HG03558 (cell line): ENCODE data around the gene PTPRD.
"Not testable (repeated sequence)": the region's sequence is repeated elsewhere in the genome, so short reads cannot be mapped to it uniquely, and the experiment has no call there.

Experiments
- ATAC-seq: cut with Tn5 transposase; IDR thresholded peaks from one replicate; pipeline ENCODE4 v1.9.1; 2021; ENCODE audit warnings: moderate number of reproducible peaks; ENCODE audit not compliant: unreplicated experiment; ENCODE audit errors: extremely low read depth

Gene PTPRD

DNA sequence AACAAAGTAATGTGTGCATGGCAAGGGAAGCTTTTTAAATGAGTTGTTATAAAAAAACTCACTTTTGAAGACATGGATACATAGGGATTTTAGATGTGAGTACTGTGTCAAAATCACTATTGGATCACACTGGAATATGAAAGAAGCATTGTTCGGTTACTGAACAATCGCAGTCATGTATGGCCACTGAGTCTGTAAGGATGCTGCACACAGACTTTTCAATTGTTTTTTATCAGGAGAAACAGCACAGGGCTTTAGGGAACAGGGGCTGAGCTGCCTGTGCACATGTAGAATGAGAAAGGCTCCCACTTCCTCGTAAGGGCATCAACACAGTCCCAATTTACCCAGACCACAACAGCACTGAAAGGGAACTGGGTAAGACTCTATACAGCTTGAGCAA, 1479.3 kb downstream of the PTPRD start:
- ATAC-seq = no peak

DNA sequence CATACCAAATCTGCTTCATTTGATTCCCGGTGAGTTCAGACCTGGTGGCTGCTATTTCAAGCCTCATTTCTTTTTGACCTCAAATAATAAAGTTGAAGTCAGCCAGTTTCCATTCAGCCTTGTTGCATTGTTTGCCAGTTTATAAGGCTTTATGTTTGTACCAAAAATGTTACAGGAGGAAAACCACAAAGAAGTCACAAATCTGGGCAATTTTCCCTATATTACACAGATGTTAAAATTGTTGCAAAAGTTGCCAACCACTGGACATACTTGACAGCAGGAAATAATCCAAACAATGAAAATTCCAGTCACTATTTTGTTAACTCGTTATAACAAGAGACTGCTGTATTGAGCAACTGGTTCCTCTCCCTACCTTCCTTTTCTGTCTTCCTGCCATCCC, 1488.2 kb downstream of the PTPRD start:
- no peak for ATAC-seq

DNA sequence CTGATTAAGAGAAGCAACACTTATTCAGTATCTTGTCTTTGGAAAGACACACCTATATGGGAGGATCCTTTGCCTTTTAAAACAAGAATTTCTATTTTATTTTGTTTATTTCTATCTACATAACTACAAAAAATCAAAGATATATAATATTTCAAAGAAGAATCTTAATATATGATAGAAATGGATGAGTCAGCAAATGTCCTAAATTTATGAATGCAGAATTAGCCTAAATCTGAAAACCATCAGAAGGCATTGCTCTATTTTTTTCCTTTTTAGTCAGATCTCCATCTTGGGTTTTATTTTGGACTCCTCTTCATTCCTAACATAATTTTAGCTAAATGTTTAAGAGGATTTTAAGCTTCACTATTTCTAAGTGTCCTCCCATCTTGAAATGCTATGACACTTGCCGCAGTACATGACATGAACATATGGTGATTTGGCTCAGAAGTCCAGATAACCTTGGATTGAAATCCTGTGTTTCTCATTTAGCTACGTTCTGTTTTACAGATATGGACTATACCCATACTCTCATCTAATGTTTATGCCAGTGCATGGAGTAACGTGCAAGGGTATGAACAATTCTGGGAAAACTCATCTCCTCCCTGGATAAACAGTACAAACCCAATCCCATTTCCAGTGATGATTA, 1490.4 kb downstream of the PTPRD start:
- no peak for ATAC-seq

DNA sequence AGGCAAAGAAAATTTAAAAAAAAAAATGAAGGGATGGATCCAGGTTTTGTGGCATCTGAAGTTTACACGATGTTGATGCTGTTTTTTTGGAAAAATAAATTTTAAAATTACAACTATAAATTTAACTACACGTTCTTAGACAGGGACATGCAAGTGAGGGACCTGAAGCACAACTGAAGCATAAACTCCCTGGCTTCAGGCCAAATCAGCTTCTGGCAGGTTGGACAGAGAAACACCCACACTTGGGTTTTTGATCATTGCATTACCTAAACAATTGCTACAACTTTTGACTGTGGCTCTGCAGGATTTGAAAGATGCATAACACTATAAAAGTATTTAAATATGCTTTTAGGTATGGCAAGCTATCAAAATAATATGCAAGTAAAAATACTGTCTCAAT, 1494.9 kb downstream of the PTPRD start:
- ATAC-seq = no peak

DNA sequence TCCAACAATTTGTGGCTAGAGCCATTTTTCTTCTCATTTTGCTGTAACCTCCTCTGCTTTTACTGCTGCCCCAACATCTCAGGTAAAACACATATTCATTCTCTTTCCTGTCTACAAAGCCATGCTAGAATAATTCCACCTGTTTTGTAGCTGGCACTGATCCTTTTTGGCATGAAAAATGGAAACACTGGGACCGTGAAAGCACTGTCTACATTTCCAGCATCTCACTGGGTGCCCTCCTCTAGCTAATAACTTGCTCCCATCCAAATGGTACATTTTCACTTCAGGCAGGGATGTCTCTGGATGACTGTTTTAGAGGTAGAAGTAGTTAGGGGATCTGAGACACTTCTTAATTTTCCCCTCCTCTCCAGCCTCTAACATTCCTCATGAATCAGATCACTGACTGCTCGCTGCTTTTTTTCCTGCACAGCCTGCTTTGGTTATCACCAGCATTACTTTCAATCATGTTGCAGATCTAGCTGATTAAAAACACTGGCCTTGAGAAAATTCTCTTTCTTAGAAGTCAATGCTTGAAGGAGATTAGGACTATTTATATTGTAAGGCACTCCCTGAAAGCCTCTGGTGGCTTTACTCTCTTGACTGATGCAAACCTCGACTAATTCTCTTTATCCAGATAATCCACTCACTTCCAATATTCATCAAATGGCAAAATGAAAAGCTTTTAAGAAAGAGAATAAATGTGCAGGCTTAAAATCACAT, 1500.6 kb downstream of the PTPRD start:
- no peak for ATAC-seq

DNA sequence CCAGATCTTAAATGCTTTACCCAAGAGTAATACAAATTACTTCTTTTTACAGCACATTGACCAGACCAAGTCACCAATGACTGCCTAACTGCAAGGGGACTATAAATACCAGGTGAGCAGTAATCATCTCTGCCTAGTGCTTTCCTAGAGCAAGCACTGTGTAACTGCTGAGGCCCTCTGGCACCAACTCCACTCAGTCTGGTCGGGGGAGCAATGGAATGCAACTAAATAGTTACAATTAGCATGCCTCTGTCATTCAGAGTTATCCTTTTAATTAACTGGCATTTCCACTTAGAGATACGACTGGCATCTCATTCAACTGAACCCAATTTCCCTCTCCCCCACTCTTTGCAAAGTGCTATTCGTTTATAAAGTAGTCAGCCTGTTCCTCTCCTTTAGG, 1504.2 kb downstream of the PTPRD start:
- ATAC-seq = no peak

DNA sequence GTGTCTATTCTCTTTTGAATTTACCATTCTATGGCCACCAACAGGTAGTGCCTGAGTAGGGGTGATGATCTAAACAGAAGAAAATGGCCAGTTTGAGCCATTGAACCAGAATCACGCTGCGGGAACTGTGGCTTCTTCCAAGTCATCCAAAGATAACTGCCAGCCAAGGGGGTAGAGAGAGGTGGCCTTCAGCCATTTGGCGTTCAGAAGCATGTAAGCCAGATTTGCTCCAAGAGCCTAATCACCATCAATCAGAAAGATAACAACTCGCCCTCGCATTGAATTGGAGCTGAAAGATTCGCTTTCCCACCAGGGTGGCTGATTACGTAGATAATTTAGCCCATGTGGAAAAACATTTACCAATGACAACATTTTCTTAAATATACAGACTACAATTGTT, 1510.5 kb downstream of the PTPRD start:
- ATAC-seq = no peak

DNA sequence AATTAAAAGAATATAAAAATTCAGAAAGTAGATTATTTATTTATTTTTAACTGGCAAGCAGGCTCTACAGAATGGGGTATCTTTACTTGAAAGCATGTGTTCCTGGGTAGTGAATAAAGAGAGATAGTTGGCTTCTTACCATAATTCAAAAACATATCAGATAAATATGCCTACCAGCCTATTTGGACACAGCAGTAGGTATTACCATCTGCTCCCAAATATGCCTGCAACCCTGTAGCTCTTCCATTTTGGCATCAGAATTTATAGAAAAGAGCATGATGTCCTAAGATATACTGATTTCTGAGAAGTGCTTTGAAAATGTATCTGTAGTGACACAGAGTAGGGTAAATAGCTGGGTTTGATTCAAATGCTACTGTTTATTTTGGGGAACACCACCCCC, 1512.7 kb downstream of the PTPRD start:
- no peak for ATAC-seq

DNA sequence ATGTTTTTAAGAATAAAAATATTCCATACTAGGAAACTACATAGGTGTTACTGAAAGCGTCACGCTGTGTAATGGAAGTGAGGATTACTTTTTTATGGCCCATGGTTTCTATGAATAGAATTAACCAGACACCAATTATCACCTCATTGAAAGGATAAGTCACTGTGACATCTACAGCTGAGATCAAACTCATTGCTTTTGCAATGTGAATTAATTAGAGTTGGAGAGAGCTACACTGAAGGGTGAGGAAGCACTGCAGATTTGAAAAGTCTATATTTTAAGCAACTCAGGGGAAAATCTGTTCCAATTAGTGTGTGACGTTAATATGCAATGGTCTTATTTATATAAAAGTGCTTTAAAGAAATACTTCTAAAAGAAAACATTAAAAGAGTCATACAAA, 1513.2 kb downstream of the PTPRD start:
- ATAC-seq = no peak

DNA sequence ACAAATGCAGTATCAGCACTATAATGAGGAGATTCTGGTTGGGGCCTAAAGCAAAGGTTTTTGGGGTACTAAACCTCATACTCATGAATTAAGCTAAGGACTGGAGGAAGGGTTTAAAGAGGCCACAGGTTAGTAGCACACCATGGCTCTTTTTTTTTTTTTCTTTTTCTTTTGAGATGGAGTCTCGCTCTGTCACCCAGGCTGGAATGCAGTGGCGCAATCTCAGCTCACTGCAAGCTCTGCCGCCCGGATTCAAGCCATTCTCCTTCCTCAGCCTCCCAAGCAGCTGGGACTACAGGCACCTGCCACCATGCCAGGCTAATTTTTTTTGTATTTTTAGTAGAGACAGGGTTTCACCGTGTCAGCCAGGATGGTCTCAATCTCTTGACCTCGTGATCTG, 1515.5 kb downstream of the PTPRD start:
- not testable (repeated sequence) for ATAC-seq

DNA sequence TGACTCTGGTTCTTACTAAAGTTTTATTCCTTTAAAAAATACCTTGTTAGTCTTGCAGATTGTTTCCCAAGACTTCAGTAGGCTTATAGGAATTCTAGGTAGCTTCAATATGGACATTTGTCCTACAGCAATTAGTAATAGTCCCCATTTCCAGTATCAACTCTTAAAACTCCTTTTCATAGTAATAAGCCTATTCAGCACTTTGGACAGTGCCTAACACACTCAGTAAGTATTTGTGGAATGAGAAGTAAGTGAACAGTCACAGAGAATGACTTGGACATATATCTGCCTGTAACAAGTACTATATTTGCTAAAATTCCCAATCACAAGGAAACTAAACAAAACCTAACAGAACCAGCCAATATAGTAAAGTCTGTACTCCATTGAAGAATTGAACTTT, 1521.4 kb downstream of the PTPRD start:
- no peak for ATAC-seq

DNA sequence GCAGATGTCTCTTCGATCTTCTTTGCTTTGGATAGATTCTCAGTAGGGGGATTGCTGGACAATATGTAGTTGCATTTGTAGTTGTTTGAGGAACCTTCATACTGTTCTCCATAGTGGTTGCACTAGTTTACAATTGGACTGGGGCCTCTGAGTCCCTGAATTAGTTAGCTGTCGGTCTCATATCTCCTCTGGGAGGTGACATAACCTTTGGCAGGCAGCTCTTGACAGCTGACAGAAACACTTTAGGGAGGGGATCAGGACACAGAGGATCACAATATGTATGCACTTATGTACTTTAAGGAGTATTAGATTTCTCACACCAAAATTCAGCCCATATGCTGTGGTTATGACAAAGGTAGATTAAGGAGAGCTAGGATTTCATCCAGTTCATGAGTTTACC, 1533.3 kb downstream of the PTPRD start:
- no peak for ATAC-seq

DNA sequence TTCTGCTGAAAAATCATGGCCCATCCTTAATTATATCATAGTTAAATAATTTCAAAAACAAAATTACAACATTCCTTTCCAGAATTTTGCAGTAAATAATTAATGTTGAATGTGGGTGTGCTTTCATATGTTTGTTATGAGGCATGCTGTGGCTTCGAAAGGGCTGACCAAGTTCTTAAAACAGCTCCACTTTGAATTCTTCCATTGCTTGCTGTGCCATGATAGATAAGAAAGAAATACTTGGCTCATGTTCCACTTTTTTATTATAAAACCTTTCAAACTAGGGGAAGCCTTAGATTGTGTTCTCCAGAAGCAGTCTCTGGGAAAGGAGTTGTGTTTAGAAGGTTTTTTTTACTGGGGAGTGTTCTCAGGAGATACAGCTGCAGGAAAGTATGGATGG, 1534.5 kb downstream of the PTPRD start:
- no peak for ATAC-seq

DNA sequence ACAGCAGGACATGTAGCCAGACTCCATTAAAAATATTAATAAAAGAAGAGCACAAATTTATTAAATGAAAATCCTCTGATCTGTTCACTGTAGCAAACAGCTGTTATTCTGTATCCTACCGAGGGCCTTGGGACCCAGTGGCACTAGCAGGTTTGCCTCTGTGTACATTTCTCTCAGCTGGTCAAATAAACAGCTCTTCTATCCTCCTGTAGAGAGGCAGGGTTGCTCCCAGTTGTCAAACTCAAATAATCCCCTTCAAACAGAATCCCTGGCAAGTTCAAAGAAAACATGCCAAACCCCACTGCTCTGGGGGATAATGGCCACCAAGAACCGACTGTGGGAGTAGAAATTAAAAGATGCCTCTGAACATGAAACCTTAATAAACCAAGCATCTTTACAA, 1551.2 kb downstream of the PTPRD start:
- ATAC-seq = no peak

DNA sequence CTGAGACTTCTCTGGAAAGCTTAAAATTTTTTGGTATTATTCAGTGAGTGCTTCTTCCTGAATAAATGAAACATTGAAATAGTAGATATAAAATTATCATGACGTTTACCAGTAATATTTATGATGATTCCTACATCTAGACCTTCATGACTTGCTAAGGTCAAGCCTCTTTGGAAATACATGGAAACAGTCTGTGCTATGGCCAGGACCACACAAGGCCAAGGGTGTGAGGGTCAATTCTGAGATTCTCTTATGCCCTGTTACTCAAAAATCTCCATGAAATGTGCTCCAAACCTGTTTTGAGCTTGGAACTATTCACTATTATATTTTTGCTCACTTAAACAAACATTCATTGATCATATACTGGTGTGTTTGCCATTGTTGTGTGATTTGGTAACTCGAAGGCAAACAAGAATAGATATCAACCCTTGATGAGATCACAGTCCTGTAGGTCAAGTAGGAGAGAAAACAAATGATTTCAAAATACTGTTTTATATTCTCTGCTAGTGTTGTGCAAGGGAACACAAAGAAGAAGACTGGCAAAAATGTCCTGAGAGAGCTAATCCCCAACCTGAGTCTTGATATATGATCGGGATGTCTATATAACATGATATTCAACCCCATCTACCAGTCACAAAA, 1558.3 kb downstream of the PTPRD start:
- ATAC-seq = no peak

DNA sequence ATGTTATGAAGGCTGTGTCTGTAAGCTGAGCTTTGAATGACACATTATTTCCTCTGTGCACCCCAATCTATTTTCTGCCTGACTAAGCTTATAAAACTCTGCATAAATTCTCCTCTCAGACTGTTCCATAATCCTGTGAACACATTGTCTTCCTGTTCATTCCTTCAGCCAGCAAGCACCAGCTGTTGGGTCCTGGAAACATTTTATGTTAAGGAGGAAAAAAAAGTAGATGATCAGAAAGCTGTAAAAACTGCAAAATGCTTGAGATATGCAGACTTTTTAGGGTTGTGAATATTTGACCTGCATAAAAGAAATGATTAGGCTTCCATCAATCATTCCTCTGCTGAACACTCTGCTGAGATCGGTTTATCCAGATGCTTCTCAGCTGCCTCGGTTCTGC, 1567.2 kb downstream of the PTPRD start:
- ATAC-seq = no peak

DNA sequence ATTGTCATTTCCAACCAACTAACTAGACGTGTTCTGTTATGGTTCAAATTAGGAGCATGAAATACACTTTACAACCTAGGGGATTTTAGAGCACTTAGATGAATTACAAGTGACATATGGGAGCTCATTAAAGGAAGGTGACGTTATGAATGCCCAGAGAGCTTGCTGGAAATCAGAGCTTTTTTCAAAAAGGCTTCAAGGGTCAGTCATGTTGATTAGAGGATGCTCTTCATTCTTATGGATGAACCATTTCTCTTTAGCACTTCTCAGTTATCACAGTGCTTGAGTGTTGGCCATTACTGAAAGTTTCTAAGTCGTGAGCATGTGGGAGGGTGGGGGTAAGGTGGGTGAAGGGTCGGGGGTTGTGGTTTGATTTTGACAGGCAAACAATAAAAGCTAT, 1567.7 kb downstream of the PTPRD start:
- no peak for ATAC-seq

DNA sequence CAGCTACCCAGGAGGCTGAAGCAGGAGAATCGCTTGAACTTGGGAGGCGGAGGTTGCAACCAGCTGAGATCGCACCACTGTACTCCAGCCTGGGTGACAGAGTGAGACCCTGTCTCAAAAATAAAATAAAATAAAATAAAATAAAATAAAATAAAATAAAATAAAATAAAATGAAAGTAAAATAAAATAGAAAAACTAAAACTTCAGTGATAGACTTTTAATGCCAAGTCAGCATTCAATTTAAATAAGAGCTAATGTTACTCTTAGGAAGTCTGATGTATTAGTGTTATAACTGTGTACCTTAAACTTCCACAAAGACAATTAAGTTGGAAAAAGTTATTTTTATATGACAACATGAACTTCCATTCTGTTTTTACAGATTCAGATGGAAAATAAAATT, 1569.0 kb downstream of the PTPRD start:
- ATAC-seq = not testable (repeated sequence)

DNA sequence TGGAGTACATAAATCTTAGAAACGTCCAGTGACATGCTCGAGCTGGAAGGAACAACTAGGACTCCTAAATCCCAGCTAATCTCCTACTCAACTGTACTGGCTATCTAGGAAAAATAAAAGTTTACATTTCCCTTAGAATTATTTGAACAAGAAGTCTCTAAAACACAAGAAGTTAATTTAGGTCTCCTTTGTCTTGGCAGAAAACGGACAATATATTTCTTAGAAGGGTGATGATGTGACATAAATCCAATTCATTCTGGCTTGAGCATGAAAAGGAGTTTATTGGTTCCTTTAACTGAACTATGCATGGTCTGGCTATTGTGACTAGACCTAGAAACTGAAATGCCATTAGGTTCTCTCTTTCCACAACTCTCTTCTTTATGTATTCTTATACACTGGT, 1571.0 kb downstream of the PTPRD start:
- no peak for ATAC-seq

DNA sequence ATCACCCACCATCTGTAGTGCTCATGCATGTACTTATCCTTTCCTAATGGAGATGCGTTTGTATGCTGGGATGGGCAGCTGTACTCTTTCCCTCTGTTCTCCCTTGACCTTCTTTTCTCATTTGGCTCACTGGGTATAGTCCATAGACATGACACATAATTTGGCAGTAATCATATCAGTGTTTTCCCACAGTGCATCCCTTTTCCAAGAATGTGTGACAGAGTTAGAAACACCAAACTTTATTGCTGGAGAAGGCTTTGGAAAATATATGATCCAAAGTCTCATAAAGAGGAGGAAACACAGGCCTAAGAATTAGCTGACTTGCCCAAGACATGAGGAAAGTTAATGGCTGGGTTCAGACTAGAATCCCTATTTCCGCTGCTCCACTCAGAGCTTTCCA, 1579.8 kb downstream of the PTPRD start:
- ATAC-seq = no peak

DNA sequence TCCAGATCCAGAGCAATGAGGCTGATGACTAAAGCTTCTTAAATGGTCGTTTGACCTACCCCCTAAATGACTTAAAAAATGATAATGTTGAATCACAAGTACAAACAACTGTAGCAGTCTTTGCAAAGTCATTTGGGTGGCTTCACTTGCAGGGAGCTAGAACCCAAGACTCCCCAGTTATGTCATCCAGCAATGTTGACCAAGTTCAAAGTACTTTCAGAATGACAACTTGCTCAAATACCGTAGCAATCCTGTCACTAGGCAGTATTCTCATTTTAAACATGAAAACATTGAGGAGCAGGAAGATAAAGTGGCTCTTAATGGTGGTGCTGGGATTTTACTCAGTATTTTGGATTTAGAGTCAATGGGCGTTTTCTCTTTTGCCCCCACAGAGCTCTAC, 1596.2 kb downstream of the PTPRD start:
- no peak for ATAC-seq

DNA sequence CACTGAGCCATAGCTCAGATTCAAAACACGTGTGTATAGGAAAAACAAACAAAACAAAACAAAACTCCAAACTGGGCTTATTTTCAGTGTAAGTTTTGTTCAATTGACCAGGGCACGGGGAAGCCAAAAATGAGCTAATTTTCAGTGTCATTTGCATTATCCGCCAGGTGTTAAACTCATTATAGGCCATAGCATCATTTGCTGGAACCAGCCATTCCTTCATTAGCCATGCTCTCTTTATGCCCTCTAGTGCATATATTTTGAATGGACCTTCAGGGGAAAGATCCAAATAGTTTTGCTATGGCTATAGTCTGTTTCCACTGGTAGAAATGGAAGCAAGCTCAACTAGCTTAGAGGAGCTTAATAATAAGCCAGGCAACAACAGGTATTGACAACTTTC, 1608.0 kb downstream of the PTPRD start:
- no peak for ATAC-seq
